Epithelial cell of esophagus (primary cell): ENCODE results near the gene HOXC5.

Experiments
- DNase-seq: peaks from one replicate; pipeline ENCODE4 v3.0.0; 2010; ENCODE audit warnings: low read depth
- H3K4me3 ChIP-seq: 2 replicates; pipeline ENCODE4 v1.5.1; 2011; ENCODE audit warnings: mild to moderate bottlenecking, low read length, control low read depth
- TF ChIP-seq, protein P1 (sequence below): IDR thresholded peaks from 2 replicates; pipeline ENCODE4 v1.5.1; 2011; ENCODE audit warnings: low read depth, mild to moderate bottlenecking, low read length, control low read depth, inconsistent platforms; ENCODE audit not compliant: insufficient read depth; ENCODE audit errors: missing control alignments

Gene HOXC5

DNA sequence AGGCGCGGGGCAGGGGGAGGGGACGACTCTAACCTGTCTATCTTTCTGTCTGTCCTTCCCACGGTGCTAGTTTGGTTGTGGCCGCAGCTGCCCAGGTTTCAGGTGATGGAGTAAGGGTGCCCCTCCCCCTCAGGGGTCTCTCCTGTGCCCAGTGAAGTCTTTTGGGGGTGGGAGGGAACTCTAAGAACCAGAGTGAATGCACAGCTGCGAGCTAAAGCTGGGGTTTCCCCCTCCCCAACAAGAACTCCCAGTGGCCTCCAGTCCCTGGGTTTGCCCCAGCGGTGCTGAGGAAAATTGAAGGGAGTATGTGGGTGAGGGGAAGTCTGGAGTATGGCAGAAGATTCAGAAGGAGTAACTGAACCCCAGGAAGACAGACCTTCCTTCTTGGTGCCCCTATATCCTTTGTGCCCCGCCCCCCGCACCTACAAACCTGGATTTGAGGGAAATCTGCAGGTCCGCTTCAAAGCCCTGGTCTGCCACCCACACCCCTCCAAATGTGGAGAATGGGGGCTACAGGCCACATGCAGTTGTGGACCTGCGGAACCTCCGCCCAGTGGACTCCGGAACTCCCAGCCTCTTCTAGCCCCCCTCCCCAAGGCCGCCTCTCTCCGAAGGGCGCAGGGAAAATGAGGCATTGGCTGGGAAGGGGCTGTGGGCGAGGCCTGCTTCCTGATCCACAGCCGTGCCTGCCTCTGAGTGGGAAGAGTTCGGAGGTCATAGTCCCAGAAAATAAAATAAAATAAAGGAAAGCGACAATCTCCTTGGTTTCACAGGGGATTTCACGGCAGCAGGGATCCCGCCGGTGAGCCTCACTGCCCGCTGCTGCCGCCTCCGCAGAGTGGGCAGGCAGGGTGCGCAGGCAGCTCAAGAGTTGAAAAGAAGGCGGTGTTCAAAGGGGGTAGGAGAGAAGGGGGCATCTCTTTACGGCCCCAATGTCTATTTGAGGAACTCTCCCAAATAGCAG is 36.3 kb upstream of the HOXC5 start:
- no peak overlapping the region for H3K4me3 ChIP-seq
- TF ChIP-seq, protein P1, sequence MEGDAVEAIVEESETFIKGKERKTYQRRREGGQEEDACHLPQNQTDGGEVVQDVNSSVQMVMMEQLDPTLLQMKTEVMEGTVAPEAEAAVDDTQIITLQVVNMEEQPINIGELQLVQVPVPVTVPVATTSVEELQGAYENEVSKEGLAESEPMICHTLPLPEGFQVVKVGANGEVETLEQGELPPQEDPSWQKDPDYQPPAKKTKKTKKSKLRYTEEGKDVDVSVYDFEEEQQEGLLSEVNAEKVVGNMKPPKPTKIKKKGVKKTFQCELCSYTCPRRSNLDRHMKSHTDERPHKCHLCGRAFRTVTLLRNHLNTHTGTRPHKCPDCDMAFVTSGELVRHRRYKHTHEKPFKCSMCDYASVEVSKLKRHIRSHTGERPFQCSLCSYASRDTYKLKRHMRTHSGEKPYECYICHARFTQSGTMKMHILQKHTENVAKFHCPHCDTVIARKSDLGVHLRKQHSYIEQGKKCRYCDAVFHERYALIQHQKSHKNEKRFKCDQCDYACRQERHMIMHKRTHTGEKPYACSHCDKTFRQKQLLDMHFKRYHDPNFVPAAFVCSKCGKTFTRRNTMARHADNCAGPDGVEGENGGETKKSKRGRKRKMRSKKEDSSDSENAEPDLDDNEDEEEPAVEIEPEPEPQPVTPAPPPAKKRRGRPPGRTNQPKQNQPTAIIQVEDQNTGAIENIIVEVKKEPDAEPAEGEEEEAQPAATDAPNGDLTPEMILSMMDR, result no peak
- no peak for DNase-seq

DNA sequence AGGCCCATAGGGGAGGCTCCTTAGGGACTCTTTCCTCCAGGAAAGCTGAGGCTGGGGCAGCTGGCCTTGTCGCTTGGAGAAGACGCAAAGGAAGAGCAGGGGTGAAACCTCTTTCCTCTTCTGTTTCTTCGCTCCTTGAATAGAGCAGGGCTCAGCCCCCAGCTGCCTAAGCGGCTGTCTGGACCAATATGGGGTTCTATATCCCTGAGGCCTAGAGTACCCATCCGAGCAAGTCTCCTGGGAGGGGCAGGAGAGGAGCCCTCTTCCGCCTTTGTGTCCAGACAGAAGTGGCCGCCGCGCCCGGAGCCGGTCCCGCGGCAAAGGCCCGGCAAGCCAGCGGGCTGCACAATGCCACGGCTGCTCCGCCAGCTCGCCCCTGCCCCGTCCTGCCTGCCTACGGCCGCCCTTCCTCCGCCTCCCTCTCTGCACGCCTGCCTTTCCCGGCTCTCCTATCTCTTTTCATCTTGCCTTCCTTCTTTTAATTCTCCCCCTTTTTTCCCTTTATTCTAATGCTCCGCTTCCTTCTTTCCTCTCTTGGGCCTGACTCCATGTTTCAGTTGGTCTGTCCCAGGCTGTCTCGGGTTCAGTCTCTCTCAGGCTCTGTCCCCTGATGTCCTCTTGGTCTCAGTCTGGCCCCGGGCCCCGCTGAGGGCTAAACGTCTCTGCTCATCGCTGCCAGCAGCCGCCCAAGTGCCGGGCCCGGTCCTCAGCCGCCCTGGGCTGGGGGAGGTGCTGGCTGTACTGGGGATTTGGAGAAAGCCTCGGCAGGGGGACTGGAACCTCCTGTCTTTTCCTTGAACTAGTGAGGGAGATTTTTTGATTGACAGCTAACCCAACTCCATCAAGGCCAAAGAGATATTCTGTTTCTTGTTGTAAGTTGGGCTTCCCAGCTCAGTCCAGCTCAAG is 35.4 kb upstream of the HOXC5 start:
- TF ChIP-seq, protein P1, result no peak
- no peak for DNase-seq
- H3K4me3 ChIP-seq, result no peak overlapping the region

DNA sequence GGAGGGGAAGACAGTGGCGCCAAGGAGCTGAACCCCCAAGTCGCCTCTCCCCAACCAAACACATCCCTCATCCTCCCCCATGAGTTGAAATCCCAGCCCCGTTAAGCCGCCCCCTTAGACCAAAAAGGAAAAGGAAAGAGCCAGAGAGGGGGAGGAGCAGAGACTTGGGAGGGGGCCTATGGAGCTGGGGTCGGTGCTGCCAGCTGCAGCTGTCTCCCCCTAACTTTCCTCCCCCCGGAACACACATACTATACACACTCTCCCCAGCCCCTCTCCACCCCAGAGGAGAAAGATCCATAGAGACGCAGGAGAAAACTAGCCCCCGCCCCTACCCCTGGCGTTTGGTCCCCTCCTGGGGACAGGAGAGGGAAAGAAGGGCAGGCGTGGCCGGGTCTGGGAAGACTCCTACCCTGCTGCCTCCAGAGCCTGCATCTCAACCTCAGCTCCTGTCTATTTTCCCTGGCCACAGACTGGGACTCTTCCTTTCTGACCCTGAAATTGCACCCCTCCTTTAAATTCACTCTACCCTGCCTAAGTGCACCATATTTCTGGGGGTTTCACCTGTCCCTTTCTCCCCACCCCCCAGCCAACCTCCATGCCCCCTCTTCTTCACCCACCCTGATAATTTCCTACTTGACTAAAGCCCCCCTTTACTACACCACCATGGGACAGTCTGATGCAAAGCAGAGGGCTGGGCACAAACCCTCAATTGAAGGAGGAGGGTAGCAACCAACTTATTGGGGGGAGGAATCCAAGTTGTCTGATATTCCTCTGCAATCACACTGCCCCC is 34.5 kb upstream of the HOXC5 start:
- TF ChIP-seq, protein P1, result no peak
- no peak for DNase-seq
- no peak overlapping the region for H3K4me3 ChIP-seq

DNA sequence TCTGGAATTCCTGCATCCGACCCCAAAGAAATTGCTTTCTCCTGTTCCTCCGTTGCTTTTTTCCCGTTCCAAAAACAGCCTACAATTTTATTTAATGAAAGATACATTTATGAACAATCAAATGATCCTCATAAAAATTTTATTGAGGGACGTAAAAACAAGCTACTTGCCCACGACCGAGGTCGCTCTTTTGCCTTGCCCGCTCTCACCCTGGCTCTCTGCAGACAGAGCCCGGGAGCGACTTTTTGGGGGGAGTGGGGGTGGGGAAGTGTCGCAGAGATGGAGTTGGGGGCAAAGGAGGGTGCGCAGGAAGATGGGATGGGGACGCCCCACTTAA is 34.0 kb upstream of the HOXC5 start:
- DNase-seq, result no peak
- TF ChIP-seq, protein P1, result no peak
- H3K4me3 ChIP-seq, result no peak overlapping the region

DNA sequence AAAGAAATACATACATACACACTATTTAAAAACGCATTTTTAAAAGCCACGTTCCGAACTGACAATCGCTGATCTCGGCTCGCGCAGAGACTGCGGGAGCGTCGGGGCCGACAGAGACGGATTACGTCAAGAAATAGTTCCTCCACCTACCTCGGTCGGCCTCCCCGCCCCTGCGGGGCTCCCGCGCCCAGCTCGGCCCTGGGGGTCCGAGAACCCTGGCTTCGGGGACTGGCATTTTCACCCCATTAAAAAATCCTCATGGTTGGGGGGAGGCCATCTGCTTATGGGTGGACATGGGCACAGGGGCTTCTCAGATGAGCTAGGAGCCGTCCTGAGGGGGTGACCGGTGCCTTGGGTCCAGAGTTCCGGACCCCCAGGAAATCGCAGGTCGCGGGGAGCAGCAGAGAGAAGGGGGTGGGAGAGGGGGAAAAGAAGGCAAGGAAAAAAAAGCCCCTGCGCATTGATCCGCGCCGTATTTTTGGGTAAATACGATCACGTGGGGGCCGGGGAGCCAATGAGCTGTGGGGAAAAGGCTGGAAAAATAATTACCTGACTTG is 33.2 kb upstream of the HOXC5 start:
- DNase-seq, result peak; percentile 60
- TF ChIP-seq, protein P1, result no peak
- H3K4me3 ChIP-seq, result peak overlapping the region; percentile 33
